ENCODE data around the gene USP32.

DNA sequence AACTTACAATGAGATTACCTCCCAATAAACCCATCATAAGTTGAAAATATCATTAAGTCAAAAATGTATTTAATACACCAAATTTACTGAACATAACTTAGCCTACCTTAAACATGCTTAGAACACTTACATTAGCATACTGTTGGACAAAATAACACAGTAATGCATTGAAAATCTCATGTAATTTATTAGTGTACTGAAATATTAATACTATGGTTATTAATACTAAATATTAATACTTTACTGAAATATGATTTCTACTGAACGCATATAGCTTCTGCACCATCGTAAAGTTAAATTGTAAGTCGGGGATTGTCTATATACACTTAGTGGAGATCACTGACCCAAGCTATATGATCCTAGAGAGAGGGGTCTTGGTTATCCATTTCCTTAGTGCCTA is 4.3 kb downstream of the USP32 start:
- TF ChIP-seq, protein P1, sequence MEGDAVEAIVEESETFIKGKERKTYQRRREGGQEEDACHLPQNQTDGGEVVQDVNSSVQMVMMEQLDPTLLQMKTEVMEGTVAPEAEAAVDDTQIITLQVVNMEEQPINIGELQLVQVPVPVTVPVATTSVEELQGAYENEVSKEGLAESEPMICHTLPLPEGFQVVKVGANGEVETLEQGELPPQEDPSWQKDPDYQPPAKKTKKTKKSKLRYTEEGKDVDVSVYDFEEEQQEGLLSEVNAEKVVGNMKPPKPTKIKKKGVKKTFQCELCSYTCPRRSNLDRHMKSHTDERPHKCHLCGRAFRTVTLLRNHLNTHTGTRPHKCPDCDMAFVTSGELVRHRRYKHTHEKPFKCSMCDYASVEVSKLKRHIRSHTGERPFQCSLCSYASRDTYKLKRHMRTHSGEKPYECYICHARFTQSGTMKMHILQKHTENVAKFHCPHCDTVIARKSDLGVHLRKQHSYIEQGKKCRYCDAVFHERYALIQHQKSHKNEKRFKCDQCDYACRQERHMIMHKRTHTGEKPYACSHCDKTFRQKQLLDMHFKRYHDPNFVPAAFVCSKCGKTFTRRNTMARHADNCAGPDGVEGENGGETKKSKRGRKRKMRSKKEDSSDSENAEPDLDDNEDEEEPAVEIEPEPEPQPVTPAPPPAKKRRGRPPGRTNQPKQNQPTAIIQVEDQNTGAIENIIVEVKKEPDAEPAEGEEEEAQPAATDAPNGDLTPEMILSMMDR (IDR thresholded peaks at IDR 0.05), result no peak
- no peak for TF ChIP-seq EZH2 (IDR thresholded peaks at IDR 0.05; ENCODE audit: borderline replicate concordance, insufficient read depth, low read depth, low read length, poor library complexity, severe bottlenecking)

Measured in B cell (primary cell).